ENCODE results near the gene CTPS2.

Gene CTPS2

DNA sequence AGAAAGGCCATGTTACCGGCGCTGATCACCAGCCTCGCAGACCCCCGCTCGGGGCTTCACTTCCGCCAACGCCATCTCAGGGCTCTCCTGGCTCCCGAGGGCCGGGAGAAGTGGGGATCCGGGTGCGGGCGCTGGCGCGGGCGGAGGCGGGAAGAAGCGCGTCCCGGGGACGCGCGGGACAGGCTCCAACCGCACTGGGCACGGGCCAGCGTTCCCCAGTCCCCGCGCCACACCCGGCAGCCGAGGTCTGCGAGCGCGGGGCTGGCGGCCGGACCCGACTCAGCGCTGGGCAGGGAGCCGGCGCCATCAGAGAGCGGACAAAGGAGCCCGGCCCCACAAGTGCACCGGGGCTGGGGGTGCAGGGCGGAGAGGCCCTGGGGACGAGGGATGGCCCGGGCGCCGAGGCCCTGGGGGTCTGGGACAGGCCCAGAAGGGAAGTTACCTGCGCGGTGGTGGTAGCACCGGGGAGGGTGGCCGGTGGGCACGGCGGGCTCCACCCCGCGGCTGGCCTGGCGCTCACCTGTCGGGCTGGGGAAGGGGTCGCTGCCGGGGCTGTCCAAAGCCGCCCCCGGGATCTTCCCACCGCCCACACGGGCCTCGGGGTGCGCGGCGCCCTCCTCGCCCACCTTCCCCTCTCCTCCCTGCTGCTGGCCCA is 449 bp downstream of the CTPS2 start:
- DNase-seq, result no peak

DNA sequence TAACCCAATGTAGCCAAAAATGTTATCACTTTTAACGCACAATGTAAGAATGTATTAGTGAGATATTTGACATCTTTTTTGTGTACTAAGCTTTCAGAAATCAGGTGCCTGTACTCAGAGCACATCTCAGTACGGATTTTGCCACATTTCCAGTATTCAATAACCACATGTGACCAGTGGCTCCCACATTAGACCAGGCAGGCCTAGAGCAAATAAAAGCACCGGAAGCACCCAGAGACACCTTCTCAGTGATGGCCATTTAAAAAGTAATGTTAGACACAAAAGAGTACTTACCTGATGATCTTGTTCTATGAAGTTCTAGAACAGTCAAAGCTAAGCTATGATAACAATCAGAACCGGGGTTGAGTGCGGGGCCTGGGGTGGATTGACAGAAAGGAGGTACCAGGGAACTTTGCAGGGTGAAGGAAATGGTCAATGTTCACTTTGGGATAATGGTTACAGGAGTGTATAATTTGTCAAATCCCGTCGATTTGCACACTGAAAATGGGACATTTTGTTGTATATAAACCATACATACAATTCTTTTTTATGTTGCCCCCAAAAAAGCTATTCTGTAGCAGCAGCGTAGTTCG is 1.2 kb downstream of the CTPS2 start:
- no peak for DNase-seq

DNA sequence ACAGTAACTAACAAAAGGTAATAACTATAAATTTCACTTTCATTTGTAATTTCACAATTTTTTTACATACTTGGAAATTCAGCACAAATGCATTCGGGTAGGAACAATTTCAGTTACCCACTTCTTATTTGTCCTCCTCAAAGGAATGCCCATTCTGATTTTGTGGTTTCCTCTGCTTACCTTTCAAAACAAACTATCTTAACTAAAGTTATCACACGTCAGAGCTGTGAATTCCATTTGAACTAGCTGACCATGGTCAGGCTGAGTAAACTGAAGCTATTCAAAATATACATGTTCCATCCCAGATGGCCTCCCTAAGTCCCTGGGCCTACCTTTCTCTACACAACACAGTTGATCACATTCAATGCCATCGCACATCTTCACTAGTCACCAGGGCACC is 4.5 kb downstream of the CTPS2 start:
- no peak for DNase-seq

DNA sequence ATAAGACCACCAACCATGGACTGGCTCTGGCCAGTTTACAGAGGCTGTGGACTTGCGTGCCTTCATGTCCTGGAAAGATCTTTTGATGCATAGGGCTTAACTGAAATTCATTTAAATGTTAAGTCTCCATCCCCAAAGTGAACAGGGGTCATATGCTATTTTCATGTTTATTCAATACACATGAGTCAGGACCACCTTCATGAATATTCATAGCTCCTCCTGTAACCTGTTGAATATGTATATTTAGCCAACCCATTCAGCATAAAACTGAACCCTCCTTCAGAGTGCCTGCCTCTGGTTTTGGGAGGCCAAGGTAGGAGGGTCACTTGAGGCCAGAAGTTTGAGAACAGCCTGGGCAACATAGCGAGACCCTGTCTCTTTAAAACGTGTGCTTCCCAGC is 7.1 kb downstream of the CTPS2 start:
- DNase-seq, result no peak

DNA sequence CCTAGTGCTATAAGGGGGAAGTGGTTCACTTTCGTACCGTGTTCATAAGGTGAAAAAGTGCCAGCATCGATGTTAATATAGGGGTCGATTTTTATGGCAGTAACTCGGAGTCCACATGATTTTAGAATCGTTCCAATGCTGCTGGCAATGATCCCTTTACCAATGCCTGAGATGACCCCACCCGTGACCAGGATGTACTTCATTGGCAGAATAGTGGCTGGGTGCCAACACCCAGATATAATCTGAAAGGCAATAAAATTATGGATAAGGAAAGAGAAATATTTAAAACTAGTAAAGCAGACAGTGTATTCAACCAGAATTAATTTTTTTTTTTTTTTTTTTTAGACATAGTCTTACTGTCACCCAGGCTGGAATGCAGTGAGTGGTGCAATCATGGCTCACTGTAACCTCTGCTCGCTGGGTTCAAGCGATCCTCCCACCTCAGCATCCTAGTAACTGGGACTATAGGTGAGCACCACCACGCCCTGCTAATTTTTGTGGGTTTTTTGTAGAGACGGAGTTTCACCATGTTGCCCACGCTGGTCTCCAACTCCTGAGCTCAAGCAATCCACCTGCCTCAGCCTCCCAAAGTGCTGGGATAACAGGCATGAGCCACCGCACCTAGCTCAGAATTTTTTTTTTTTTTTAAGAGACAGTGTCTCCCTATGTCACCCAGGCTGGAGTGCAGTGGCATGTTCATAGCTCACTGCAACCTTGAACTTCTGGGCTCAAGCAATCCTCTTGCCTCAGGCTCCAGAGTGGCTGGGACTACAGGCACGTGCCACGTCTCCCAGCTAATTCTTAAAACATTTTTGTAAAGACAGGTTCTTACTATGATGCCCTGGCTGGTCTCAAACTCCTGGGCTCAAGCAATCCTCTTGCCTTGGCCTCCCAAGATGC is 9.5 kb downstream of the CTPS2 start:
- DNase-seq, result no peak

DNA sequence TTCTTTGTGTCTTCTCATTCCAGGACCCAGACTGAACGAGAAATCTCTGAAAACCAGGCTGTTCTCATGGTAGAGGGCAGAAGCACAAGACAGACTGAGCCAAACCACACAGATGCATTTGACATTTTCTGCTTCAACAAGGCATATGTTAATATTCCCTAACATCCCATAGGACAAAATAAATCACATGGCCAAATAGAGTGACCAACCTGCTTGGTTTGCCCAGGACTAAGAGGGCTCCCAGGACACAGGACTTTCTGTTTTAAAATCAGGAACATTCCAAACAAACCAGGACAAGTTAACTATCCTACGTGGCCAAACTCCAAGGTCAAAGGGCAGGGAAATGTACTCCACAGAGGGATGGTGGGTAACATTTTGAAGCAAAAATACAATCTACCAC is 11.7 kb downstream of the CTPS2 start:
- no peak for DNase-seq

DNA sequence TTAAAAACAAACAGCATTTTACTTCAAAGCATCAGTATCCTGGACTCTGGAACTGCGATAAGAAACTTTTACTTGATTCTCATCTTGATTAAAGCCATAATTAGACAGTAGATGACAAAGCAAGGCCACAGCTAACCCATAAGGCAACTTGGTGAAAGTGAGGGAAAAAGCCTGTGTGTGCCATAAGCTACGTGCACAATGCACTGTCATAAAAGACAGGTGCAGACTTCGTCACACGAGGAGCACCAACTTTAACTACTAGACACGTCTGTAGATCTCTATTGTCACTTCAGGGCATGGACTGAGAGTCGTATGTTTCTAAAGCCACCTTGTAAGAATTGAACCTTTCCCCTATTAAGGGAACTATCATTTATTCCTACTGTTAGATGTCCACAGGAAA is 13.1 kb downstream of the CTPS2 start:
- no peak for DNase-seq

DNA sequence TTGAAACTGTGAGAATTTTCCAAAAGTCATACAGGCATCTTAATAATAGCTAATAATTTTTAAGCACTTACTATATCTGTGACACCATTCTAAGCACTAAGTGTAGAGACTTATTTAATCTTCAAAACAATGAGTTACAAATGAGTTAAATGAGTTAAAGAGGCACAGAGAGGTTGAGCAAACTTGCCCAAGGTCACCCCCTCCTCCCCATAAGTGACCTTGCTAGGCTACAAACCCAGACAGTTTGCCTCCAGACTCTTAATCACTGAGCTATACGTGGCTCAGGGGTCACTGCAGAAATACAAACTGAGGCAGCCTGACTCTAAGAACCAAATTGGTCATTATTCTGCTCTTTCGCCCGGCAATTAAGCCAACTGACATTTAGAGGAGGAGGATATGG is 15.5 kb downstream of the CTPS2 start:
- DNase-seq, result no peak

DNA sequence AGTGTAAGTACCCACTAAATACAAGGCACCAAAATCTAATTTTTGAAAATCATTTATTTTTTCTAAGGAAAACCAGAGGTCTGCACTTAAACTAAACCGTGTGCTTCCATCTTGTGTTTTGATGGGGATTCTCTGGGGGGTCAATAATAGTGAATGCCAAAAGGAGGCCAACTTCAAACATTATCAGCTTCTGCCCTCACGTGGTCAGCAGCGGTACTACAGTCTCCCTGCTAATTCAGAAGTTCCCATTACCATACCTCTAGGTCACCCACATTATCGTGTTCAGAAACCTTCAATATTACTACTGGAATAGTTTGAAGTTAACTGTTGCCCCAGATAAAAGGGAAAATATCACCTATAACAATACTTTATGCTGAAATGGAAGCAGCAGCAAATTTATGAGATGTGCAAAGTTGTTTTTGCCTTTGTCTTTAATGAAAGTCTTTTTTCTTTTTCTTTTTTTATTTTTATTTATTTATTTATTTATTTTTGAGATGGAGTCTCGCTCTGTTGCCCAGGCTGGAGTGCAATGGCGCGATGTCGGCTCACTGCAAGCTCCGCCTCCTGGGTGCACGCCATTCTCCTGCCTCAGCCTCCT is 17.3 kb downstream of the CTPS2 start:
- peak in 1 of 2 experiments; percentile 2 for DNase-seq

DNA sequence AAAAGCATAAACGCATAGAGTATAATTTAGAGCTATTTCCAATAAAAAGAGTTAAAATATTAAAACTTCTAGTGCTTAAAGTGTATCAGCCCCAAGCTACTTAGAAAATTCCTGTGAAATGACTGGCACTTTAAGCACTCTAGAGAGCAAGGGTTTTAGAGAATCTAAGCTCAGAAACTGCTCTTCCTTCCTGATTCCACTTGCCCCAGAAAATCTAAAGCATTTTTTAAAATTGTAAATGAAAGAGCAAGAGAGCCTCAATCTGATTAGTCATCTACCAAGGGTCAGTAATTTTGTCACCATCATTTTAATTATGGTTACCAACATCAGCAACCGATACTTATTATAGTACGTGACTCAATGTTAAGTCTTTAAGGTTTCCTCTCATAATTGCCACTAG is 25.0 kb downstream of the CTPS2 start:
- DNase-seq, result no peak

DNA sequence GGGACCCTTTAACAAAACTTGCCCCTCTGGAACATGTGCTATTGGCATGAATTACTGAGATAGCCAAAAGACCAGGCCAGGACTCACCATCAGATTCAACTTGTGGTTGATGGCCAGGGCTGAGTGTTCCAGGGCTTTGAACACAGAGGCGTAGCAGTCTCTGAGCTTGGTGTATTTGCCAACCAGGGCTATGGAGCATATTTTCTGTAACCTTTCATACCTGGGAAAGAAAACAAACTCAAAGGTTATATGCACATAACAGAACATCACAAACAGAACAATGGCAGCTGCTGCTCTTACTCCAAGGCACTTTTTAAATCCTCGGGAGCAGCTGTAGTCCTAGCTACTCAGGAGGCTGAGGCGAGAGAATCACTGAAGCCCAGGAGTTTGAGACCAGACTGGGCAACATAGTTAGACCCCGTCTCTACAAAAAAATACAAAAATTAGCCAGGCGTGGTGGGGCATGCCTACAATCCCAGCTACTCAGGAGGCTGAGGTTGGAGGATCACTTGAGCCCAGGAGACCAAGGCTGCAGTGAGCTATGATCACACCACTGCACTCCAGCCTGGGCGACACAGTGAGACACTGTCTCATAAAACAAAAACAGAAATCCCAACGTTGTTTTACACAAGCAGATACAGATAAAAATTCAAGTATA is 29.3 kb downstream of the CTPS2 start:
- DNase-seq, result no peak

DNA sequence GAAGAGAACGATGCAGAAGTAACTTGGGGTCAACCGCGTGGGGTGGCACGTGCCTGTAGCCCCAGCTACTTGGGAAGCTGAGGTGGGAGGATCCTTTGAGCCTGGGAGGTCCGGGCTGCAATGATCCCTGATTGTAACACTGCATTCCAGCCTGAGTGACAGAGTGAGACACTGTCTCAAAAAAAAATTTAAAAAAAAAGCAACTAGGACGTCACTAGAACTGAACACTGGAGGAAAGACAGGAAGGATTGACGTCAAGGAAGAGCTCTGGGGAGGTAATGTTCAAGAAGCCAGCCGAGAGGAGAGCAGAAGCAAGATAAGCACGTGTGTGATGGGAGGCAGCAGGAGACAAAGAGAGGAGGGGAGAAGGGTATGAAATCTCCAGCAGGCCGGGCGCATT is 33.8 kb downstream of the CTPS2 start:
- no peak for DNase-seq

DNA sequence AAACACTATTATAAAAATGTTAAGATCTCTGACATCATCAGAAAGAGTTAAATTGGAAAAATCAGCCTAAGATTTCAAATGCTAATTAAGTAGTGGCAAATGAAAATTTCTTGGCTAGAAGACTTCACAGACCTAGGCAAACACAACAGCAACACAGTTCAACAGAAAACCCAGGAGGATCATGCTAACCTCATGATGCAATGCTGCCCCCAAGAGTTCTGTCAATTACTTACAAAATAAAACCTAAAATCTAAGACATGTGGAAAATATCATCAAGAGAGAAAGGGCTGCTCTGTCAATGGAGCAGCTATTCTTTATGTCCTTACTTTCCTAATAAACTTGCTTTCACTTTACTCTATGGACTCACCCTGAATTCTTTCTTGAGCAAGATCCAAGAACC is 41.5 kb downstream of the CTPS2 start:
- DNase-seq, result peak in 1 of 2 experiments; percentile 6

DNA sequence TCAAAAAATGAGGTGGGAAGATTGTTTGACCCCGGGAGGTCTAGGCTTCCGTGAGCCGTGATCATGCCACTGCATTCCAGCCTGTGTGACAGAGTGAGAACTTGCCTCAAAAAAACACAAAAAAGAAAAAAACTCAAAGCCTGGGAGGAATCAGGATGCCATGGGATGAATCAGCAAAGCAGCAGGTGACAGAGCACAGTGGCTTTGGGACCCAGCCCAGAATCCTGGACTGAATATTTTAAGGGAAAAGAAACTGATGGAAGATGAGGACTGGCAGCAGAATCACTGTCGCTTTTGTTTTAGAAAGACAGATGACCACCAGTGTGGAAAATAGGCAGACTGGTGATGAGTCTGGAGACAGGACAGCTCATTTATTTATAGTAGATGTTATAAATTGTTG is 45.9 kb downstream of the CTPS2 start:
- DNase-seq, result no peak

DNA sequence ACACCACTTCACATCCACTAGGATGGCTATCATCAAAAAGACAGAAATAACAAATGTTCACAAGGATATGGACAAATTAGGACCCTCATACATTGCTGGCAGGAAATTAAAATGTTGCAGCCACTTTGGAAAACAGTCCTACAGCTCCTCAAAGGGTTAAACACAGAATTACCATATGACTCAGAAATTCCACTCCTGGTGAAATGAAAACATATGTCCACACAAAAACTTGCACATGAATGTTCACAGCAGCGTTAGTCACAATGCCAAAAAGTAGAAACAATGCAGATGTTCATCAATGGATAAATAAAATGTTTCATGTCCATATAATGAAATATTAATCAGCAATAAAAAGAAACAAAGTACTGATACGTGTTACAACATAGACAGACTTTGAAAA is 47.4 kb downstream of the CTPS2 start:
- no peak for DNase-seq

DNA sequence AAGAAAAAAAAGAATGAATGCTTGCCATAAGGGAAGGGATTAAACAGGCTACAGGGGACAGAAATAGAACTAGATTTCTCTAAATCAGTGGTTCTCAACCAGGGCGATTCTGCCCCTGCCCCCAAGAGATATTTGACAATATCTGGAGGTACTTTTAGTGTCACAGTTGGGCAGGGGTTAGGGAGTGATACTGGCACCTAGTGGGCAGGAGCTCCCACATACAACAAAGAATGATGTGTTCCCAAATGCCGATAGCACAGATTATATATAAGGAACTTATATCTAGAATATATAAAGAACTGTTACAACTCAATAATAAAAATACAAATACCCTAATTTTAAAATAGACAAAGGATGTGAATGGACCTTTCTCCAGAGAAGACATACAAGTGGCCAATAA is 47.8 kb downstream of the CTPS2 start:
- DNase-seq, result no peak

DNA sequence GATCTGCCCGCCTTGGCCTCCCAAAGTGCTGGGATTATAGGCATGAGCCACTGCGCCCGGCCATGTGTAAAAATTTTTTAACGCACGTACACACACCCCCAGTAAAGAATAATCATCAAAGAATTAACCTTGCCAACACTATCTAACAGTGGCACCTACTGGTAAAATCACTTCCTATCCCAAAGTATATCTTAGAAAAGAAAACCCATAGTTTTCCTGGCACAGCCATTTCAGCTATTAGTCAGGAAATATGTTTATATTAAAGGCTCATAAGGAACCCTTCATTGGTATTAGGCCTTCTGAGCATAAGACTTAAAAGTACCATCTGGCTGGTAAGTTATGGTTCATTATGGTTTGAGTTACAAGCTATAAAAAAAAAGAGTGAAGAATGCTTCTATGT is 48.4 kb downstream of the CTPS2 start:
- no peak for DNase-seq

DNA sequence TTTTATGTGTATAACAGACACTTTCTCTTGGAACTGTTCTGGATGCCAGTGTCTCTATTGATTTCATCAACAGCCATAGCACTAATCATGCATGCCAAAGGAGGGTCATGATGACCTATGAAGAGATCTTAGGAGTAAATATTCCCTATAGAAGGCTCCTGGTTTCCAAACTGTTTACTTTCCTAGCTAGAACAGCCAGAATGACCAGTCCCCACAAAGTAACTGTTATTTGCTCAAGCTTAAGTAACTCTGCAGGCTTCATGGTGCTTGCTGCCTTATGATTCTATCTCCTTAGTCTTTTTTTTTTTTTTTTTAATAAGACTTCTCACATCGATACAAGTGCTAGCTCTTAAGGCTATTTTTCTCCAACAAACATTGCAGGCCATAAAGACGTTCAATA is 50.1 kb downstream of the CTPS2 start:
- DNase-seq, result no peak

DNA sequence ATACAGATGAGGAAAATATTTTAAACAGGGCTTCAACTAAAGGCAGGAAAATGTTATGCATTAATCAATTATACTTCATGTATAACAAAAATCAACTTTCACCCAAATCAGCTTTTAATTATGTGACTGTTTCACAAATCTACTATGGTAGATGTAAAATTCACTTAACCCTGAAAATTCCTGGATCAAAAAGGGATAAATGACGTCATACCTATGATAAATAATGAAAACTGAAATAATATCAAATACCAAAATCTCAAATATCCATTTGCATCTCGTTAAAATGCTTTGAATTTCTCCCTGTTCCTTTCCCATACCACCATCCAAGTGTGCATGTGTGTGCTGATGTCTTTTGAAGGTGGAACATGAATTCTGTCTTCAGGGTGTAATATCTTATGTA is 51.0 kb downstream of the CTPS2 start:
- no peak for DNase-seq

DNA sequence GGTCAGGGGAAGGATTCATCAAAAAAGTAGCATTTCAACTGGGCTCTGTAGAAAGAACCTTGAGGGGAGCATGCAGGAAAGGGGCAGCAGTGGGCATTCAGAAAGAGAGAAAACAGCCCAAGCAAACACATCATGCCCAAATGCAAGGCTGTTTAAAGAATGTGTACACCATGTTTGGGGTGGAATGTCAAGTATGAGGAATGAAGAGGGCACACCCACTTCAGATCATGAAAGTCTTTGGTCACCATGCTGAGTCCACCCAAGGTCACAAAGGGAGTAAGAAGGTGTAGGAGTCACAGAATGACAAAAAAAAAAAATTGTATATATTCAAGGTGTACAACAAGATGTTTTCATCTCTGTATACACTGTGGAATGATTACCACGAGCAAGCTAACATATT is 53.1 kb downstream of the CTPS2 start:
- DNase-seq, result no peak

DNA sequence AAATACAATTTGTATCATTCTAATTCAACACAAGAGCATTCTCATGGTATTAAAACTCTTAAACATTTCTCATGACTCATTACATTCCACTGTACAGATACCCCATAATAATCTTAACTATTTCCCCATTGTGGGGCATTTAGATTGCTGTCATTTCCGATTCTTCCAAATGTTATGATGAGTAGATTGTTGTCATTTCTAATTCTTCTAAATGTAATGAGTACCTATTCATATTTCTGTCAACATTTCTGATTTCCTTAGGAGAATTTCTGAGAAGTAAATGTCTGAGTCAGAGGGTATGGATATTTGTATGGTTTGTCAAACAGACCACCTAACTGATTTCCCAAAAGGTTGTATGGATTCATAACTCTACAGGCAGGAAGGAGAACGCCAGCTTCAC is 54.2 kb downstream of the CTPS2 start:
- DNase-seq, result peak in 1 of 2 experiments; percentile 0

DNA sequence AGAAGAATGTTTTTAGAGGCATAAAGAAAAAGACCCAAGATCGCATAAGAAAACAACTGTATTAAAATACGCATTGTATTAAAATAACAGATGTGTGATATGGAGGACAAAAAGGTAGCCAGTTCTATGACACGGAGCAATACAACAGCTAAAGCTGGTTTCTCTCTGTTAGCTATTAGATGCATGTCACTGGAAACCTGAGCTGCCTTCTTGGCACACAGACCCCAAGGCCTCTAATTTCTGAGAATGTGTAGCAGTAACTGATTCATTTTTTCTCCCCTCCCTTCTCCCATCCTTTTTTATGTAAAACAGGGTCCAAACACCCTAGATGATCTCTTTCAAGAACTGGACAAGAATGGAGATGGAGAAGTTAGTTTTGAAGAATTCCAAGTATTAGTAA is 58.4 kb downstream of the CTPS2 start:
- no peak for DNase-seq

DNA sequence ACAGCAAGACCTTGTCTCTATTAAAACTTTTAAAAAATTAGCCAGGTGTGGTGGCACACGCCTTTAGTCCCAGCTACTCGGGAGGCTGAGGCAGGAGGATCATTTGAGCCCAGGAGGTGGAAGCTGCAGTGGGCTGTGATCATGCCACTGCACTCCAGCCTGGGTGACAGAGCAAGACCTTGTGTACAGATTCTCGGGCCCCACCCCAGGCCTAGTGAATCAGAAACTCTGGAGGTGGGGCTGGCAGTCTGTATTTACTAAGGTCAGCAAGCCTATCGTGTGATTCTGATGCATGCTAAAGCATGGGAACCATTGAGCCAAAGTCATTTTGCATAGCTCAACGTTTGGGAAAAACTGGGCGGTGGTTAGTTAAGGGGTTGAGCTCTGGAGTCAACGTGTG is 59.0 kb downstream of the CTPS2 start:
- no peak for DNase-seq
